HAP-1 (cell line): ENCODE data around the gene TOX2.

ENCODE experiments used
- DNase-seq, 2 experiments: peaks; one replicate each; pipeline ENCODE4 v3.0.0-alpha.2; 2016 to 2020; ENCODE audit warnings: low spot score in 2 of 2
- H3K27me3 ChIP-seq: fragments of 250-450 bp; sonication (Bioruptor Pico); 2 replicates; pipeline ENCODE4 v1.5.1; 2020; ENCODE audit warnings: low read depth, mild to moderate bottlenecking, moderate library complexity
- H3K36me3 ChIP-seq: fragments of 250-450 bp; sonication (Bioruptor Pico); replicated peaks from 2 replicates; pipeline ENCODE4 v1.5.1; 2020; ENCODE audit warnings: mild to moderate bottlenecking
- H3K4me1 ChIP-seq: fragments of 250-450 bp; sonication (Bioruptor Pico); 2 replicates; pipeline ENCODE4 v1.5.1; 2020; ENCODE audit warnings: mild to moderate bottlenecking
- H3K4me3 ChIP-seq: fragments of 250-450 bp; sonication (Bioruptor Pico); 2 replicates; pipeline ENCODE4 v1.5.1; 2020; ENCODE audit warnings: mild to moderate bottlenecking, moderate library complexity
- H3K9me3 ChIP-seq: fragments of 250-450 bp; sonication (Bioruptor Pico); 2 replicates; pipeline ENCODE4 v1.5.1; 2020; ENCODE audit warnings: mild to moderate bottlenecking, moderate library complexity
- in situ Hi-C: fragments of 300-500 bp; cut with MboI; formaldehyde crosslinking; loops from 3 replicates; pipeline ENCODE4 v1.14.3; 2020; ENCODE audit warnings: low sequenced_read_pairs, inconsistent platforms, mixed read lengths

TOX2 gene

GRCh38 chr20:43914311-43915210 lies at the start of gene TOX2:
Gene TOX2, plus strand, starts transcription at chr20:43914852. Its CDS starts 40 bp downstream, at chr20:43914892.
- Histone ChIP-seq H3K36me3 (no peaks in the 10 kb centered on the region), H3K4me3 (peak within 1 kb of the TSS; percentile 41), H3K4me1 (no peaks in the 10 kb centered on the region), H3K9me3 (peaks cover 4% of the 10 kb centered on the region), H3K27me3 (no peaks in the 10 kb centered on the region)
- peak; percentile 31 to 81 for DNase-seq
- in situ Hi-C loops, result no loop called here

DNA sequence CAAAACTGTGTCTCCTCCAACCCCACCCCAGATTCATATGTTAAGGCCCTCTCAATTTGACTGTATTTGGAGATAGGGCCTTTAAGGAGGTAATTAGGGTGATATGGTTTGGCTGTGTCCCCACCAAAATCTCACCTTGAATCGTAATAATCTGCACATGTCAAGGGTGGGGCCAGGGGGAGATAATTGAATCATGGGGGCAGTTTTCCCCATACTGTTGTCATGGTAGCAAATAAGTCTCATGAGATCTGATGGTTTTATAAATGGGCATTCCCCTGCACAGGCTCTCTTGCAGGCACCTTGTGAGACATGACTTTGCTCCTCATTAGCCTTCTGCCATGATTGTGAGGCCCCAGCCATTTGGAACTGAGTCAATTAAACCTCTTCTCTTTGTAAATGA lies 46.6 kb upstream of the TOX2 start:
- no peak for DNase-seq
- Histone ChIP-seq H3K36me3 (no peaks in the 10 kb centered on the region), H3K4me3 (no peak overlapping the region), H3K27me3 (no peaks in the 10 kb centered on the region), H3K4me1 (no peaks in the 10 kb centered on the region), H3K9me3 (no peaks in the 10 kb centered on the region)
- in situ Hi-C loops, result no loop called here

- Histone ChIP-seq H3K9me3 (no peaks in the 10 kb centered on the region), H3K4me1 (no peaks in the 10 kb centered on the region), H3K27me3 (no peaks in the 10 kb centered on the region), H3K36me3 (no peaks in the 10 kb centered on the region), H3K4me3 (no peak overlapping the region)
- DNase-seq, result no peak
- in situ Hi-C loops, result no loop called here
Measured at GRCh38 chr20:43870484-43870883, 44.2 kb upstream of the TOX2 start.

DNA sequence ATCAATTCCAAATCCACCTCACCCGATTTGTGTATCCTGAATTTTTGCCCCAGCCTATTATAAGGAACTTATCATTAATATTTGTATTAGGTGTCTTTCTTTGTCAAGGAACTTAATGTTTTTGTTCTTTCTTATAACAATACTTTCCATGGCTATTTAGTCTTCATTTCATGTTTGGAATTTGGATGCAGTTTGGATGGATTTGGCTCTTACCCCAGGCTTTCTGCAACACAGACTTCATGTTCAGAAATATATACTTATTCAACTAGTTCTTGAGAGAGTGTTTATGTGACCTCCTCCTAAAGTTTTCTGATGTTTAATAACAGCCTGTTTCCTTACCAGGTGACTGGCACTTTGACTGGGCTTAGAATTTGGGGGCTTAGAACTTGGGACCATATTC lies 35.9 kb upstream of the TOX2 start:
- no peaks in the 10 kb centered on the region for H3K4me1 ChIP-seq
- H3K36me3 ChIP-seq, result no peaks in the 10 kb centered on the region
- DNase-seq, result no peak
- peaks cover 5% of the 10 kb centered on the region; the same call in 1 of the 2 replicates for H3K27me3 ChIP-seq
- in situ Hi-C loops, result no loop called here
- H3K9me3 ChIP-seq, result no peaks in the 10 kb centered on the region
- no peak overlapping the region for H3K4me3 ChIP-seq

DNA sequence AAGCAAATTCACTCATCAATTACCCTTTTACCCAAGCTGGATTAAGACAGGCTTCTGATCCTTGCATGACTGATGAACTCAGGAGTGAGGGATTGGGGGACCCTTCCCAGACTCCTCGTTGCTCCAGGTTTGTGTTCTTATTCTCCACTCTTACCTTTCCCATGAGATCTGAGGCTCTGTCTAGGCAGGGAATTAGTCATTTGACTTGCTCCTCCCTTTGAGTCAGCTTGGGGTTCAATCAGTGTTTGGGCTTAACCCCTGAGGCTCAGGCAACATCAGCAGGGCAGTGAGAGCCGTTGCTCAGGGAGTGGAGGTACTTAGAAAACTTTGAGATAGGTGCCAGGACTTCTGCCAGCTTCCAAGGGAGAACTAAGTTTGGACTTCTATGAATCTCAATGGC lies 20.7 kb upstream of the TOX2 start:
- DNase-seq, result no peak
- H3K27me3 ChIP-seq, result no peaks in the 10 kb centered on the region
- in situ Hi-C loops, result no loop called here
- H3K36me3 ChIP-seq, result no peaks in the 10 kb centered on the region
- no peaks in the 10 kb centered on the region for H3K4me1 ChIP-seq
- H3K4me3 ChIP-seq, result no peak overlapping the region
- H3K9me3 ChIP-seq, result no peaks in the 10 kb centered on the region; the same call in 1 of the 2 replicates

DNA sequence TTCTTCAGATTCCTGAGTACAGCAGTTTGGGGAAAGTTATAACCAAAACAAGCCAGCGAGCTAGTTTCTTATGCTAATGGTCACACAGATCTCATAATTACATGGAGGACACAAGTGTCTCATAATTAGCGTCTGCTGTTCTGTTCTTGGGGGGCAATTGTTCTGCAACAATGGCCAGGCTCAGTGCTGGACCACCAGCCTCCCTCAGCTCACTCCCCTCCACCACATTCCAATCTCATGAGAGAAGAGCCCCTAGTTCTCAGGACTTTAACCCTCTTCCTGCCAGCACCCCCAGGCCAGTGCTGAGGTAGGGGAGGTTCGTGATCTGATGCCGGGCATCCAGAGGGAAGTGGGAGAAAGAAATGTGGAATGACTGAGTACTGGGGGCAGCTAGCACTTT lies 20.2 kb upstream of the TOX2 start:
- in situ Hi-C loops, result no loop called here
- no peak for DNase-seq
- H3K4me3 ChIP-seq, result no peak overlapping the region

GRCh38 chr20:43895235-43895634 lies 19.4 kb upstream of the TOX2 start:
- DNase-seq, result no peak
- Histone ChIP-seq H3K4me3 (no peak overlapping the region), H3K27me3 (no peaks in the 10 kb centered on the region), H3K4me1 (no peaks in the 10 kb centered on the region), H3K9me3 (no peaks in the 10 kb centered on the region), H3K36me3 (no peaks in the 10 kb centered on the region)
- in situ Hi-C loops, result no loop called here

More for the DNA sequence above, 20.2 kb upstream of the TOX2 start:
- Histone ChIP-seq H3K27me3 (no peaks in the 10 kb centered on the region), H3K4me1 (no peaks in the 10 kb centered on the region), H3K36me3 (no peaks in the 10 kb centered on the region), H3K9me3 (no peaks in the 10 kb centered on the region; the same call in 1 of the 2 replicates)

DNA sequence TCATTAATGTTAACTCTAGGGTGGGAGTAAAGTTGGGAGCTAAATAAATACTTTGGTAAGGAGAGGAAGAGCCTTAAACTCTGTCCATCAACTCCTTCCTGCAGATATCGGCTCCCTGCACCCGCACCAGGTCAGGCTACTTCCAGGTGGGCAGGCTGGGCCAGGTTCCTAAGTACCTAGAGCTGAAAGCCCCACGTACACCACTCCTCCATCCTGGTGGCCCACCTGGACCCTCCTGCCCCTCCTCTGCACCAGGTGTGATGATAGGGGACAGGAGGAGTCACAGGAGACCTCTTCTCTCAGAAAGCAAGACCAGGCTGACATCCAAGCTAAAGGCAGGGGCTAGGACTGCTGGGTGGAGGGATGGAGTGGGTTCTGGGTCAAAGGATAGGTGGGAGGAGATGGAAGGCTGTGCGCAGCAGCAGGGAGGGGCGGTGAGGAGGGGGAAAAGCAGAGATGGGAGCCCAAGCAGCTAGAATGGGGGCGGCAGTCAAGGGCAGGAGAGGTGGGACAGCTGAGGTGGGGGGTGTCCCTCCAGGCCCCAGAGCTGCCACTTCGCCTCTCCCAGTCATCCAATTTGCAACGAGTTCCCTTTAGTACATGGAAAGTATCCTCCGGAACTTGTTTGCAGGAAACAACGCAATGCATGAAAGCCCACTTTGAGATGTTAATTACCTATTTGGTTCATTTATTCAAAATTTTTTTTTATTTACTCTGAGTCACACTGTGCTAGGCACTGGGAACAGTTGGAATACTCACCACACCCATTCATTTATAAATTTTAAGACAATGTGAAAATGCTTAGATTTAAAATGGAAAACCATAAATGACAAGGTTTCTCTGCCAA lies 15.2 kb upstream of the TOX2 start:
- Histone ChIP-seq H3K36me3 (no peaks in the 10 kb centered on the region), H3K4me3 (no peak overlapping the region), H3K4me1 (no peaks in the 10 kb centered on the region), H3K9me3 (no peaks in the 10 kb centered on the region), H3K27me3 (no peaks in the 10 kb centered on the region)
- no peak for DNase-seq
- in situ Hi-C loops, result no loop called here

GRCh38 chr20:43900121-43900466 lies 14.6 kb upstream of the TOX2 start:
- no peaks in the 10 kb centered on the region for H3K9me3 ChIP-seq
- DNase-seq, result no peak
- H3K4me3 ChIP-seq, result no peak overlapping the region
- H3K4me1 ChIP-seq, result no peaks in the 10 kb centered on the region
- H3K27me3 ChIP-seq, result no peaks in the 10 kb centered on the region
- no peaks in the 10 kb centered on the region for H3K36me3 ChIP-seq
- in situ Hi-C loops, result no loop called here

DNA sequence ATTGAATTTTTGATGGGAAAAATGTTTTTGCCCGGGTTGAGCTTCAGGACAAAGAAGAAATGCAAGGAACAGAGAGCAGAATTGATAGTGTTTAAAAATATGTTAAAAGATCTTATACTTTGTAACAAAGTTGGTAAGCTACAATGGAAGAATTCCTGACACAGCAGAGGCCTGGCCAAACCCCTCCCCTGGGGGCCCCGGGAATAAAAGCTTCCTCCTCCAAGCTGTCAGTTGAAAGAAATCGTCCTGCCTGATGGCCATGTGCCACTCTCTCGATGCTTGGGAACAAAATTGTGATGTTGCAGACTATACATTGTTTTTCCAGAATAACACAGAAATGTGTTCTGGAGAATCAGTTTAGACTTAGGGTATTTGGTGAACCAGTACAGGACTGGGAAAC lies 14.2 kb upstream of the TOX2 start:
- H3K4me3 ChIP-seq, result no peak overlapping the region
- no peaks in the 10 kb centered on the region for H3K9me3 ChIP-seq
- no peaks in the 10 kb centered on the region for H3K36me3 ChIP-seq
- no peaks in the 10 kb centered on the region for H3K4me1 ChIP-seq
- in situ Hi-C loops, result no loop called here
- no peak for DNase-seq
- H3K27me3 ChIP-seq, result no peaks in the 10 kb centered on the region

GRCh38 chr20:43901296-43901695 lies 13.4 kb upstream of the TOX2 start:
- no peak overlapping the region for H3K4me3 ChIP-seq
- in situ Hi-C loops, result no loop called here
- no peaks in the 10 kb centered on the region for H3K4me1 ChIP-seq
- H3K36me3 ChIP-seq, result no peaks in the 10 kb centered on the region
- DNase-seq, result no peak
- no peaks in the 10 kb centered on the region for H3K9me3 ChIP-seq
- H3K27me3 ChIP-seq, result no peaks in the 10 kb centered on the region

DNA sequence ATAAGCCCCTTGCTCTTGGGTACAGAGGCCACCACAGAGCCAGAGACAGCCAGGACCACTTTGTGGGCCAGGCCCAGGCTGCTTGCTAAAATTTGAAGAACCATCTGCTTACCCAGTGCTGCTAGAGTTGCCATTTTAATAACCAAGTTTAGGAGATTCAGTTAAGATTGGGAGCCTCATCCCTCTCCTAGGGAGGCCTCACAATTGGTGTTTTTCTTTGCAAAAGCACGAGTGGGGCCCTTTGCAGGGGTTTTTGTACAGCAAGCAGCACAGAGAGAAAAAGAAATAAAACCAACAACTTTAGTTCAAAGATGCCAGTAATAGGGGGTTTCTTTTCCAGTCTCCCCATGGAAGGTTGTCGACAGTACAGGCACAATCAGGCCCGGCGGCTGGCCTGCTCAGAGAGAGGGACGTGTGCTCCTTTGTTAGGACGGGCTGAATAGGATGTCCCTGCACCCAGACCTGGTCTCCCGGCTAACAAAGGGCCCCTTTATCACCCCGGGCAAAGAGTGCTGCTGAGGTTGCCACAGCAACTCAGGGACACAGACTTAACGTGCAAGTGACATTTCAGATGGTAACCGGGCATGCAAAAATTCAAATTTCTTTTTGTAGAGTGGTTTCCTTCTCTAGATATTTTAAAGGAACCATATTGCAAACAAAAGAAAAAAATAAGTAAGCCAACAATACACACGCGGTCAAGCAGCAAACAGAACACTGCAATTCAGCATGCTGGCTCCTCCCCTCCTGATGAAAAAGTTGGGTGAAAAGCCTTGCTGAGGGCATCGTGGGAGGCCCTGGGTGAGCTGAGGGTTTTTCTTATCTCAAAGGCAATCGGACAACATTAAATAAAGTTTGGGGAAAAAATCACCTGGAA lies 10.5 kb upstream of the TOX2 start:
- no peaks in the 10 kb centered on the region for H3K27me3 ChIP-seq
- no peak overlapping the region for H3K4me3 ChIP-seq
- H3K4me1 ChIP-seq, result no peaks in the 10 kb centered on the region
- DNase-seq, result peak in 1 of 2 experiments; percentile 65
- in situ Hi-C loops, result no loop called here
- H3K9me3 ChIP-seq, result no peaks in the 10 kb centered on the region; the same call in 1 of the 2 replicates
- H3K36me3 ChIP-seq, result no peaks in the 10 kb centered on the region

DNA sequence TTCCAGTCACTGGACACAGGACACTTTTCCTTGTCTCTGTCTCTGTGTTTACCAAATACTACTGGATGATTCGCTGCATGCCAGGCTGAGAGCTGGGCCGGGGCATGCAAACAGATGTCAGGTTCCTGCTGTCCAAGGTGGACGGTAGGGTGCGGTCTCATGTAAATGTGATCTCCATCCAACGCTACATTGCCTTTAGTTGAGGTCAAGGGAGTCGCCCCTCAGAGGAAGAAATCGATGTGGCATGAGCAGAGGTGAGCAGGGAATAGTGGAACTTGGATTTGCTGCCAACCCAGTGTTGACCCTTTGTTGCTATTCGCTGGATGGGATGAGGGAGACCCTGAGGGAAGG lies 9.8 kb upstream of the TOX2 start:
- no peaks in the 10 kb centered on the region; the same call in 1 of the 2 replicates for H3K9me3 ChIP-seq
- in situ Hi-C loops, result no loop called here
- no peak for DNase-seq
- H3K27me3 ChIP-seq, result no peaks in the 10 kb centered on the region
- no peaks in the 10 kb centered on the region for H3K4me1 ChIP-seq
- no peak overlapping the region for H3K4me3 ChIP-seq
- H3K36me3 ChIP-seq, result no peaks in the 10 kb centered on the region
